Activated CD8-positive, alpha-beta memory T cell treated with anti-CD3 and anti-CD28 coated beads, Interleukin-2, amount 50 U/mL, for 48 hours (primary cell): ENCODE data around the gene COX14.
"Not testable (repeated sequence)": the region's sequence is repeated elsewhere in the genome, so short reads cannot be mapped to it uniquely, and the experiment has no call there.

ENCODE experiments used
- DNase-seq: peaks from one replicate; pipeline ENCODE4 v3.0.0-alpha.2; 2020

COX14 gene

GRCh38 chr12:50111693-50112455, at the start of gene COX14:
COX14 (plus strand) TSS chr12:50112236; CDS start chr12:50120044, 7,808 bp downstream.
- peak; percentile 100 for DNase-seq

GRCh38 chr12:50062728-50063460, 49.1 kb upstream of the COX14 start:
- DNase-seq: no peak

- no peak for DNase-seq
These were observed 46.2 kb upstream of the COX14 start for GRCh38 chr12:50065726-50066310.

GRCh38 chr12:50066402-50066801, 45.6 kb upstream of the COX14 start:
- DNase-seq: no peak

GRCh38 chr12:50069069-50069468, 43.0 kb upstream of the COX14 start:
- DNase-seq: no peak

- no peak for DNase-seq
These were observed 42.5 kb upstream of the COX14 start for GRCh38 chr12:50069539-50069938.

GRCh38 chr12:50070314-50071060, 41.5 kb upstream of the COX14 start:
- DNase-seq: peak; percentile 84

- DNase-seq: no peak
These were observed 39.7 kb upstream of the COX14 start for GRCh38 chr12:50072198-50072907.

- DNase-seq: no peak
These were observed 38.8 kb upstream of the COX14 start for GRCh38 chr12:50073206-50073605.

GRCh38 chr12:50073712-50074111, 38.3 kb upstream of the COX14 start:
- no peak for DNase-seq

GRCh38 chr12:50074936-50075807, 36.9 kb upstream of the COX14 start:
- DNase-seq: peak; percentile 89

- DNase-seq: no peak
These were observed 36.2 kb upstream of the COX14 start for GRCh38 chr12:50075808-50076170.

- no peak for DNase-seq
These were observed 34.9 kb upstream of the COX14 start for GRCh38 chr12:50077099-50077498.

- no peak for DNase-seq
These were observed 33.8 kb upstream of the COX14 start for GRCh38 chr12:50078281-50078680.

GRCh38 chr12:50079771-50080170, 32.3 kb upstream of the COX14 start:
- DNase-seq: no peak

- DNase-seq: no peak
These were observed 30.8 kb upstream of the COX14 start for GRCh38 chr12:50081096-50081808.

GRCh38 chr12:50082644-50083043, 29.4 kb upstream of the COX14 start:
- no peak for DNase-seq

- DNase-seq: no peak
These were observed 28.7 kb upstream of the COX14 start for GRCh38 chr12:50083301-50083700.

GRCh38 chr12:50084409-50084774, 27.6 kb upstream of the COX14 start:
- DNase-seq: not testable (repeated sequence)

- DNase-seq: peak; percentile 90
These were observed 27.0 kb upstream of the COX14 start, which contains the start of gene SMARCD1 for GRCh38 chr12:50084775-50085614. SMARCD1 (plus strand) TSS chr12:50085342; CDS start chr12:50085370, 28 bp downstream.
